ENCODE data around the gene ZNF136.

The ZNF136 gene

DNA sequence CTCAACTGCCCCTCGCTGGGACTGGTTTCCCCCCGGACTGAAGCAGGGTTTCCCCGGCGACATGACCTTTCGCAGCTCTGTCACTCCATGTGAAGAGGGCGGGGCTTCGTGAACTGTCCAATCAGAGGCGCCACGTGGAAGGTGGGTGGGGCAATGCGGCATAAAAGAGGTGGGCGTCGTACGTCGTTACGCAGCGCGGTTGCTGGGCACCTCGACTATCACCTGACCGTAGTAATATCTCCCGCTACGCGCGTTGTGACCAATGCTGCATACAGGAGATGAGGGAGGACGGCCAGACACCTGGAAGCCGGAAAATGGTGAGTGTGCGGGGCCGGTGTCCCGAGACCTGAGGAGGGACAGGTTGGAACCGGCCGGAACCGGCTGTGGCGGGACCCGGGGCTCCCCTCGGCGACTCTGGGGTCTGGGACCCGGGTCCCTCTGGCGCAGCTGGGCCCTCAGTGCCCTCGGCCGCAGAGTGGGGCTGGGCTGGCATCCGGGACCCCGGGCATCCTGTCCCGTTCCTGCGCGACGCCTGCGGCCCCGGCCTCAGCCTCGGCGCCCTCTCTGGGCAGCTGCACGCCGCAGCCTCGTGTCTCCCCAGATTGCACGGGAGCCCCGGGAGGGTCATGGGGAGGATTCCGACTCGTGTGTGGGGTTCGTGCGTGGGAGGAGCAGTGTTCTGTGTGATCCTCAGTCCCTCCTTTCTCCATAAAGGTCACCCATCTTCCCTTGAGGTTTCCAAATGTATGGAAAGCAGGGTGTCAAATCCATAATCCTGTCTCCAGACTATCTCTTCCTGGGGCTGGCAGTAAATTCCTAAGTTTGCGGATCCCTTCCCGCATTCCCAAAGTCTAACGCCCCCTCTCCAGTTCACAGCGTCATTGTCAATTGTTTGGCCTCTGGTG lies 32.2 kb downstream of the ZNF136 start:
- DNase-seq (ENCODE audit: low spot score), result no peak

- no peak for DNase-seq (ENCODE audit: low spot score)
Observed at GRCh38 chr19:12198136-12198535, 35.2 kb downstream of the ZNF136 start.

DNA sequence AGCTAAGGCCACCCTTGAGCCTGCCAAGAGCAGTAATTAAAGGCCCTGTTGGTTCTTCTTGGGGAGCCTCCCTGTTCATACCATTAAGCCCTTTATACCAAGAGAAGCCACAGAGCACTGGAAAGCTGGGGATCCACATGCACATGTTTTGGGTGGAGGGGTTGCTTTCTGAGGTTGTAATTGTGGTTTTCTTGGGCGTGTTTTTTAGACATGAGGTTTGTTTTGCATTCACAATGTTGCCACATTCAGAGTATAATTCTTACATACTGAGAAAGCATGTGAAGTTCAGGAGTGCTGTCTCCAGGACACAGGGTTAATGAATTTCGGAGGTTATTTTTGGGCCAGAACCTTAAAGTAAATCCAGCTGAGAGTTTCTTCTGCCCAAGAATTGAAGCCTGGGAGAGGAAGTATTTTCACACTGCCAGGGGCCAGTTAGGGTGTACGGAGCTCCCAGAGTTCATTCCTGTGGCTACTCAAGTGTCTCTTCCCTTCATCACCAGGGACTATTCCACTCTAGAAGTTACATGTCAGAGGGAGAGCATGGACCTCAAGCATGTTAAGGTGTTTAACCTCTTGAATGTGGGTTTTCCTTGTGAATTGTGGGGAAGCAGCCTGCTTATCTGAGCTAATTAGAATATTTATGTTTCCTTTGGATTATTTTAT lies 37.0 kb downstream of the ZNF136 start:
- DNase-seq (ENCODE audit: low spot score), result no peak

GRCh38 chr19:12202250-12202649 lies 39.4 kb downstream of the ZNF136 start:
- DNase-seq (ENCODE audit: low spot score), result no peak

- no peak for DNase-seq (ENCODE audit: low spot score)
Observed at GRCh38 chr19:12205296-12205695, 42.4 kb downstream of the ZNF136 start.

DNA sequence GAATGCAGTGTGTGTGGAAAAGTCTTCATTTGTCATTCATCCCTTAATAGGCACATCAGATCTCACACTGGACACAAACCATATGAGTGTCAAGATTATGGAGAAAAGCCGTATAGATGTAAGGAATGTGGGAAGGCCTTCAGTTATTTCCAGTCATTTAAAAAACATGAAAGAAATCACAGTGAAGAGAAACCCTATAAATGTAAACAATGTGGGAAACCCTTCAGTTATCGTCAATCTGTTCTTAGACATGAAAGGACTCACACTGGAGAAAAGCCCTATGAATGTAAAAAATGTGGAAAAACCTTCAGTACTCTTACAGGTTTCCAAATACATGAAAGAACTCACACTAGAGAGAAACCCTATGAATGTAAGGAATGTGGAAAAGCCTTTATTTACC lies 45.3 kb downstream of the ZNF136 start:
- no peak for DNase-seq (ENCODE audit: low spot score)

DNA sequence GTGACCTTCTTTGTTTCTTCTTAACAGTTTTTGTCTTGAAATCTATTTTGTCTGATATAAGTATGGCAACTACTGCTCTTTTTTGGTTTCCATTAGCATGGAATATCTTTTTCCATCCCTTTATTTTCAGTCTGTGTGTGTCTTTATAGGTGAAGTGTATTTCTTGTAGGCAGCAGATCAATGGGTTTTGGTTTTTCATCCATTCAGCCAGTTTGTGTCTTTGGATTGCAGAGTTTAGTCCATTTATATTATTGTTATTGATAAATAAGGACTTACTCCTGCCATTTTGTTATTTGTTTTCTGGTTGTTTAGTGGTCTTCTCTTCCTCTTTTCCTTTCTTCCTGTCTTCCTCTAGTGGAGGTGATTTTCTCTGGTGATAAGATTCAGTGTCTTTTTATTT lies 54.4 kb downstream of the ZNF136 start:
- no peak for DNase-seq (ENCODE audit: low spot score)

DNA sequence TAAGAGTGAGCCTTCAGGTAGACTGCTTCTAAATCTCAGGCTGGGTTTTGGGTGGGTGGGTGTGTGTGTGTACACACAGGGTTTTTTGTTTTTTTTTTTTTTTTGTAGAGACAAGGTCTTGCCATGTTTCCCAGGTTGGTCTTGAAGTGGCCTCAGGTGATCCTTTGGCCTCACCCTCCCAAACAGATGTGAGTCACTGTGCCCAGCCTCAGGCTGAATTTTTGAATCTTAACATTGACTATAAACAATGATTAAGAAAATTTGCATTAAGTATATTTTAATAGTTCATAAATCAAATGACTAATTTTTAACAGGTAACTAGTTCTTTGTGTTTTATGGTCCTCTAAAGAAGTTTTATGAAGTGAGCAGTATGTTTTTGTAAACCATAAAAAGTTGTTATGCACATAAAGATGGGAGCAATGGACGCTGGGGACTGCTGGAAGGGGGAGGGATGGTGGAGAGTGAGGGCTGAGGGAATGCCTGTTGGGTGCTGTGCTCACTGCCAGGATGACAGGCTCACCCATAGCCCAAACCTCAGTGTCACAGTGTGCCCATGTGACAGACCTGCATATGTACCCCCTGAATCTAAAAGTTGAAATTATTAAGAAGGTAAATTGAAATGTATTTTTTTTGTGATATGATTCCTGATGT lies 60.2 kb downstream of the ZNF136 start:
- DNase-seq (ENCODE audit: low spot score), result no peak

- DNase-seq (ENCODE audit: low spot score), result no peak
Observed at GRCh38 chr19:12224676-12225075, 61.8 kb downstream of the ZNF136 start.

GRCh38 chr19:12229990-12230389 lies 67.1 kb downstream of the ZNF136 start:
- no peak for DNase-seq (ENCODE audit: low spot score)

GRCh38 chr19:12230751-12231733 lies 68.1 kb downstream of the ZNF136 start:
- no peak for DNase-seq (ENCODE audit: low spot score)

- DNase-seq (ENCODE audit: low spot score), result no peak
Observed at GRCh38 chr19:12232961-12233360, 70.1 kb downstream of the ZNF136 start.

- DNase-seq (ENCODE audit: low spot score), result no peak
Observed at GRCh38 chr19:12237143-12237839, 74.4 kb downstream of the ZNF136 start.
